Cardiac fibroblast (primary cell): ENCODE measurements around the gene COL4A2.

ENCODE experiments used
- DNase-seq, 2 donors: peaks; one replicate each; pipeline versions ENCODE4 v3.0.0 to v3.0.0-alpha.2; 2010; ENCODE audit warnings: low read depth in 2 of 2
- H3K4me3 ChIP-seq, 2 donors: replicated peaks in 1 of 2; 1 replicate in 1 of 2; 2 replicates in 1 of 2; pipeline ENCODE4 v1.5.1; 2011; ENCODE audit warnings: low read depth in 2 of 2, low read length in 2 of 2, mild to moderate bottlenecking in 2 of 2, moderate library complexity in 1 of 2
- TF ChIP-seq, protein P1 (sequence below): IDR thresholded peaks from one replicate; pipeline ENCODE4 v1.5.1; 2011; ENCODE audit warnings: low read depth, mild to moderate bottlenecking, low read length, inconsistent platforms

Gene COL4A2

DNA sequence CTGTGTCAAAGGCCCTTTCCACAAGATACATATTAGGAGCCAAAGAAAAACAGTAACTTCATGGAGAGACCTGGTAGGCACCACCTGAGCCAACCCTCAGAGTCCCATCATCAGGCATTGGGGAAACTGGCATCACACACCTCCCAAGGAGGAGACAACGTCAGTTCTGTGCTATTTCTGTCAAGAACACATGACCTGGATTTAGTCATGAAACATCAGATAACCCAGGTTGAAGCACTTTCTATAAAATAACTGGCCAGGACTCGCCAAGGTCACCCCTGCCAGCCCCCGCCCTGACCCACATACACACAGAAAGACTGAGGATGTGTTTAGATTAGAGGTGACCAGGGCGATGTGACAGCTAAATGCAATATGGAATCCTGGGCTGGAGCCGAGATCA is 35.8 kb upstream of the COL4A2 start:
- H3K4me3 ChIP-seq: no peak overlapping the region
- no peak for DNase-seq
- TF ChIP-seq, protein P1, sequence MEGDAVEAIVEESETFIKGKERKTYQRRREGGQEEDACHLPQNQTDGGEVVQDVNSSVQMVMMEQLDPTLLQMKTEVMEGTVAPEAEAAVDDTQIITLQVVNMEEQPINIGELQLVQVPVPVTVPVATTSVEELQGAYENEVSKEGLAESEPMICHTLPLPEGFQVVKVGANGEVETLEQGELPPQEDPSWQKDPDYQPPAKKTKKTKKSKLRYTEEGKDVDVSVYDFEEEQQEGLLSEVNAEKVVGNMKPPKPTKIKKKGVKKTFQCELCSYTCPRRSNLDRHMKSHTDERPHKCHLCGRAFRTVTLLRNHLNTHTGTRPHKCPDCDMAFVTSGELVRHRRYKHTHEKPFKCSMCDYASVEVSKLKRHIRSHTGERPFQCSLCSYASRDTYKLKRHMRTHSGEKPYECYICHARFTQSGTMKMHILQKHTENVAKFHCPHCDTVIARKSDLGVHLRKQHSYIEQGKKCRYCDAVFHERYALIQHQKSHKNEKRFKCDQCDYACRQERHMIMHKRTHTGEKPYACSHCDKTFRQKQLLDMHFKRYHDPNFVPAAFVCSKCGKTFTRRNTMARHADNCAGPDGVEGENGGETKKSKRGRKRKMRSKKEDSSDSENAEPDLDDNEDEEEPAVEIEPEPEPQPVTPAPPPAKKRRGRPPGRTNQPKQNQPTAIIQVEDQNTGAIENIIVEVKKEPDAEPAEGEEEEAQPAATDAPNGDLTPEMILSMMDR: no peak

DNA sequence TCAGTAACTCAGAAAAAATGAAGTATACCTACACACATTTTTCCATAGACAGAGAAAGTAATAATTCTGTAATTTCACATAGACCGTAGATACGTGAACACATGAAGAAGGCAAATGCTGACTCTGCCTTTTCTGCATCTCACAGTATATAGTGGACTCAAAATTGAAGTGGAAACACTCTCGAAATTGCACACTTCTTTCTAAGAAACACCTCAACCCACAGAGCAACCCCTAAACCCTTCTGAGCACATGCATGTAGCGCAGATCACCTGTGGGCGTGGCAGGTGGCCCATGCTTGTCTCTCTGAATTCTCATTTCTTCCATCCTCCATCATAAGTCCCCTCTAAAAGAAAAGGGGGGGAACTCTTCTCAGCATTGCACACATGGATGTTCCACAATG is 34.9 kb upstream of the COL4A2 start:
- no peak for DNase-seq

DNA sequence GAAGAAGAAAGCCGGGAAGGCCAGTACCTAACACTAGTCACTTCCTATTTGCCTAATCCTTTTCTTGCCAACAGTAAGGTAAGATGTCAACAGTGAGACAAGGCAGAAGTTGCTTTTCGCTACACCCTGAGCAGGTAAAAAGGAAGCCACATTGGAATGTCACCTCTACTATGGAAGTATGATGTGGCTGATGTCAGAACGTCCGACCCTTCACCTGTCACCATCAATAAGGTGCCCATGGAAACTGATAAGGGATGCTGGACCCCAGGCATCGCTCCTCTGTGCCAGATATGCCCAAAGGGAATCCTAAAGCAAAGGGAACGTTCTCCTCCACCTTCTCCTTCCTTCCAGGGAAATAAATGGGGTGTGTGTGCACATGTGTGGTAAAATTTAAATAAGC is 34.4 kb upstream of the COL4A2 start:
- H3K4me3 ChIP-seq: no peak overlapping the region
- no peak for DNase-seq
- TF ChIP-seq, protein P1: no peak

More for the DNA sequence above, 34.9 kb upstream of the COL4A2 start:
- H3K4me3 ChIP-seq: no peak overlapping the region
- TF ChIP-seq, protein P1: no peak

DNA sequence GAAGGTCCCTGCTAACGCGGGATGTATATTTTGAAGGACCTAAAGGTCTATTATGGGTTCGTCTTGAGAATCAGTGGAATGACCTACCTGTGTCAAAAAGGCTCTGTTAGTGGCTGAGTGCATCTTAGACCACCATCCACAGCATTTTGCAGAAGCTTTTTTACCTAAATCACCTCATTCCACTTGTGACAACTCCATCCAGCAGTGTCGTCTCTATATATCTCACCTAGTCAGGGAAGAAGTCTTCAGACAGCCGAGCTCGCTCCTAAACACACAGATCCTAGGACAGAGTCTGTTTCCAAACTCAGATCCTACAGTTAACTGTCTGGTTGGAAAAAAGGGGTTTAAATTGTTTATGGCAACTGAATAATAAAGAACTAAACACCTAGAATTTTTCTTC is 33.8 kb upstream of the COL4A2 start:
- TF ChIP-seq, protein P1: no peak
- H3K4me3 ChIP-seq: no peak overlapping the region
- no peak for DNase-seq

DNA sequence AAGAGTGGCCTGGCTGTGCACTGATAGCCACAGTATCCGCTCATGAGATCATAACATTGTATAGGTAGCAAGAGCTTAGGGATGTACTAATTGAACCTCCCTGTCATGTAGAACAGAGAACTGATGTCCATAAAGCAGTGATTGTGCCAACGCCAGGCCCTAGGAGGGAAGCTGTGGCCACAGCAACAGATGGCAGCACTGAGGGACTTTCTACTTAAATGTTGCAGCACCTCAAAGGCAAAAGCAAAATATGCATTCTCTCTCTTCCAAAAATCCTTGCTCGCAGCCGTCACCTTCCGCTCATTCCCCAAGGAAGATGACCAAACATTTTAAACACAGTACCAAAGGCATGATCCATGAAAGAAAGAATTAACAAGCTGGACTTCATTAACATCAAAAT is 32.4 kb upstream of the COL4A2 start:
- TF ChIP-seq, protein P1: peak; percentile 36
- H3K4me3 ChIP-seq: no peak overlapping the region
- peak in 1 of 2 donors; percentile 32 for DNase-seq

DNA sequence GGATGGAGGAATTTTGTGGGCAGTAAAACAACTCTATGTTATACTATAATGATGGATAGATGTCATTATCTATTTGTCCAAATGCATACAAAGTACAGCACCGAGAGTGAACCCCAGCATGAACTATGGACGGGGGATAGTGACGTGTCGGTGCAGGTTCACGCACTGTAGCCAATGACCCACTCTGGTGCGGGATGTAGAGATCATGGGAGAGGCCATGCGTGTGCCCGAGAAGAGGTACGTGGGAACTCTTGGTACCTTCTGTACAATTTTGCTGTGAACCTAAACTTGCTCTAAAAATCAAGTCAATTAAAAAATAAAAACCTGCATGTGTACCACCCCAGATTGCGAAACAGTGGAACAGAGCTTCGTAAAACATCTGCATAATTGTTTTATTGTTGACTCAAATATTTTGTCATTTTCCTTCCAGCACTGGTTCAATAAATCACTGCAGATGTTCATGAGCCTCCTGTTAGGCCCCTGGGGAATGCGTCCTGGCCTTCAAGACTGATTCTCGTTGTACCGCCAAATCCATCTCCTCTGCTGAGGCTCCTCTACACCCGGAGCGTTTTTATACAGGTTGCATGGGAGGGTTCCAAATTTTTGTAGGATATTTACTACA is 31.0 kb upstream of the COL4A2 start:
- no peak overlapping the region for H3K4me3 ChIP-seq
- DNase-seq: peak in 1 of 2 donors; percentile 64
- TF ChIP-seq, protein P1: no peak

DNA sequence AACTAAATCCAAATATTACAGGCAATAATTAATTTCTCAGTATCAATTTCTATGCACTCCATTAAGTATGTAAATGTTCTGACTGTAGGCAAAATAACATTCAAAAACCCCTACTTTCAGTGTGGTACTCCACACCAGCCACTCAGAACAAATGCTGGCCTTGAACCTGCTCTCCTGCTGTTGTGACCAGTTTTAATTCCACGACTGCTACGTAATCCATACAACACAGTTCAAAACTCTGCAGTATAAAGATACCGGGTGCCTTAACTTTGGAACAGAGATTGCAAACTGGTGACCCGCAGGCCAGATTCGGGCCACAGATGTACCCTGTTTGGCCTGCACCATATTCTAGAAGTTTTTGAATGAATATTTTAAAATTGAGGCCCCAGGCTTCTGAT is 30.5 kb upstream of the COL4A2 start:
- DNase-seq: no peak
- TF ChIP-seq, protein P1: no peak
- no peak overlapping the region for H3K4me3 ChIP-seq
